SIG-M5 treated with dmso at 0.1 percent for 504 hours (cell line): Measurements from ENCODE around the gene SYNE1.
"Not testable (repeated sequence)": the region's sequence is repeated elsewhere in the genome, so short reads cannot be mapped to it uniquely, and the experiment has no call there.

Experiments
- DNase-seq: peaks from one replicate; lab custom pipeline; 2025; ENCODE audit not compliant: unreplicated experiment; lab: John Stamatoyannopoulos, UW

Gene SYNE1

GRCh38 chr6:152330961-152331360 is 306.2 kb downstream of the SYNE1 start:
- no peak for DNase-seq

- no peak for DNase-seq
These were observed 307.3 kb downstream of the SYNE1 start for GRCh38 chr6:152329638-152330448.

GRCh38 chr6:152328200-152328599 is 309.0 kb downstream of the SYNE1 start:
- DNase-seq, result not testable (repeated sequence)

- DNase-seq, result no peak
These were observed 313.8 kb downstream of the SYNE1 start for GRCh38 chr6:152323376-152323775.

- DNase-seq, result no peak
These were observed 318.9 kb downstream of the SYNE1 start for GRCh38 chr6:152318278-152318677.

GRCh38 chr6:152316024-152316423 is 321.1 kb downstream of the SYNE1 start:
- no peak for DNase-seq

- no peak for DNase-seq
These were observed 322.7 kb downstream of the SYNE1 start for GRCh38 chr6:152314483-152314832.

- DNase-seq, result no peak
These were observed 323.4 kb downstream of the SYNE1 start for GRCh38 chr6:152313542-152314482.

- no peak for DNase-seq
These were observed 324.7 kb downstream of the SYNE1 start for GRCh38 chr6:152312434-152312833.

GRCh38 chr6:152310371-152310954 is 326.7 kb downstream of the SYNE1 start:
- DNase-seq, result no peak

- DNase-seq, result no peak
These were observed 327.5 kb downstream of the SYNE1 start for GRCh38 chr6:152309648-152310047.

GRCh38 chr6:152309006-152309405 is 328.2 kb downstream of the SYNE1 start:
- DNase-seq, result no peak

GRCh38 chr6:152308306-152308705 is 328.9 kb downstream of the SYNE1 start:
- no peak for DNase-seq

GRCh38 chr6:152305672-152306071 is 331.5 kb downstream of the SYNE1 start:
- no peak for DNase-seq

GRCh38 chr6:152301765-152302568 is 335.2 kb downstream of the SYNE1 start:
- DNase-seq, result peak; percentile 84

- DNase-seq, result peak; percentile 68
These were observed 336.0 kb downstream of the SYNE1 start for GRCh38 chr6:152301021-152301764.

- no peak for DNase-seq
These were observed 336.6 kb downstream of the SYNE1 start for GRCh38 chr6:152300517-152300916.

- DNase-seq, result no peak
These were observed 338.1 kb downstream of the SYNE1 start for GRCh38 chr6:152298848-152299735.

- no peak for DNase-seq
These were observed 339.0 kb downstream of the SYNE1 start for GRCh38 chr6:152298055-152298647.
